ENCODE measurements around the gene NR2E1. TPM values are rescaled to one million over a fixed set of nuclear protein-coding genes. Genes with fewer than 3 reads are reported as not detected.

Gene NR2E1
- total and polyA plus RNA-seq, 10 donors: not detected

- H3K9me3 ChIP-seq: no peaks in the 10 kb centered on the region
- H3K4me3 ChIP-seq: no peak overlapping the region
- no peak for DNase-seq
- no peak for TF ChIP-seq POLR2A (IDR thresholded peaks at IDR 0.05)
- TF ChIP-seq POLR2AphosphoS5 (IDR thresholded peaks at IDR 0.05): no peak
- TF ChIP-seq CTCF (IDR thresholded peaks at IDR 0.05 in 8 of 11, conservative IDR thresholded peaks at IDR 0.05 in 3 of 11): no peak
- peaks cover 15 to 32% (median 29%) of the 10 kb centered on the region in 6 donors for H3K4me1 ChIP-seq
- 19 to 53% (median 32%) methylated on average over 10 of the region's 10 CpGs for WGBS, 5 donors
- H3K27ac ChIP-seq: no peak overlapping the region
- no peaks in the 10 kb centered on the region for H3K36me3 ChIP-seq
- H3K27me3 ChIP-seq (replicated peaks in 1 of 7): peaks cover 5 to 100% (median 49%) of the 10 kb centered on the region in 7 donors
- intact Hi-C loops (cut with DNase I; ENCODE audit: low total_unique reads): no loop called here
Measured at GRCh38 chr6:108121612-108122011, 44.2 kb upstream of the NR2E1 start.

- Histone ChIP-seq H3K36me3 (no peaks in the 10 kb centered on the region), H3K9me3 (no peaks in the 10 kb centered on the region), H3K27me3 (replicated peaks in 1 of 7) (peaks cover 2 to 100% (median 38%) of the 10 kb centered on the region in 7 donors), H3K4me1 (peaks cover 6 to 14% (median 14%) of the 10 kb centered on the region in 6 donors), H3K4me3 (no peak overlapping the region), H3K27ac (no peak overlapping the region)
- TF ChIP-seq POLR2AphosphoS5 (IDR thresholded peaks at IDR 0.05): no peak
- no peak for TF ChIP-seq CTCF (IDR thresholded peaks at IDR 0.05 in 8 of 11, conservative IDR thresholded peaks at IDR 0.05 in 3 of 11)
- TF ChIP-seq POLR2A (IDR thresholded peaks at IDR 0.05): no peak
- intact Hi-C loops (cut with DNase I; ENCODE audit: low total_unique reads): no loop called here
- 12 to 36% (median 19%) methylated on average over 12 to 13 of the region's 13 CpGs for WGBS, 5 donors
- no peak for DNase-seq
Measured at GRCh38 chr6:108123481-108123929, 42.3 kb upstream of the NR2E1 start.

GRCh38 chr6:108123946-108124345, 41.9 kb upstream of the NR2E1 start:
- Histone ChIP-seq H3K9me3 (no peaks in the 10 kb centered on the region), H3K27ac (no peak overlapping the region), H3K4me1 (peaks cover 6 to 10% (median 9%) of the 10 kb centered on the region in 6 donors), H3K4me3 (no peak overlapping the region), H3K36me3 (no peaks in the 10 kb centered on the region), H3K27me3 (replicated peaks in 1 of 7) (peaks cover 2 to 100% (median 37%) of the 10 kb centered on the region in 7 donors)
- no peak for DNase-seq
- TF ChIP-seq POLR2A (IDR thresholded peaks at IDR 0.05) (no peak), CTCF (IDR thresholded peaks at IDR 0.05 in 8 of 11, conservative IDR thresholded peaks at IDR 0.05 in 3 of 11) (no peak), POLR2AphosphoS5 (IDR thresholded peaks at IDR 0.05) (no peak)
- WGBS, 5 donors: 17 to 30% (median 23%) methylated on average over 7 of the region's 7 CpGs
- intact Hi-C loops (cut with DNase I; ENCODE audit: low total_unique reads): no loop called here

GRCh38 chr6:108127056-108127455, 38.8 kb upstream of the NR2E1 start:
- WGBS, 5 donors: 86 to 98% (median 91%) methylated on average over 1 of the region's 1 CpG
- peaks cover 0 to 99% (median 19%) of the 10 kb centered on the region in 7 donors for H3K27me3 ChIP-seq (replicated peaks in 1 of 7)

More at GRCh38 chr6:108127056-108127455, 38.8 kb upstream of the NR2E1 start:
- H3K36me3 ChIP-seq: no peaks in the 10 kb centered on the region
- TF ChIP-seq POLR2AphosphoS5 (IDR thresholded peaks at IDR 0.05) (no peak), CTCF (IDR thresholded peaks at IDR 0.05 in 8 of 11, conservative IDR thresholded peaks at IDR 0.05 in 3 of 11) (no peak), POLR2A (IDR thresholded peaks at IDR 0.05) (no peak)
- DNase-seq: no peak
- intact Hi-C loops (cut with DNase I; ENCODE audit: low total_unique reads): no loop called here
- no peak overlapping the region for H3K27ac ChIP-seq
- H3K9me3 ChIP-seq: no peaks in the 10 kb centered on the region
- H3K4me1 ChIP-seq: no peaks in the 10 kb centered on the region
- H3K4me3 ChIP-seq: no peak overlapping the region

Measured in spleen (tissue), 11 donors.